ENCODE measurements around the gene IKBKG.

The IKBKG gene

DNA sequence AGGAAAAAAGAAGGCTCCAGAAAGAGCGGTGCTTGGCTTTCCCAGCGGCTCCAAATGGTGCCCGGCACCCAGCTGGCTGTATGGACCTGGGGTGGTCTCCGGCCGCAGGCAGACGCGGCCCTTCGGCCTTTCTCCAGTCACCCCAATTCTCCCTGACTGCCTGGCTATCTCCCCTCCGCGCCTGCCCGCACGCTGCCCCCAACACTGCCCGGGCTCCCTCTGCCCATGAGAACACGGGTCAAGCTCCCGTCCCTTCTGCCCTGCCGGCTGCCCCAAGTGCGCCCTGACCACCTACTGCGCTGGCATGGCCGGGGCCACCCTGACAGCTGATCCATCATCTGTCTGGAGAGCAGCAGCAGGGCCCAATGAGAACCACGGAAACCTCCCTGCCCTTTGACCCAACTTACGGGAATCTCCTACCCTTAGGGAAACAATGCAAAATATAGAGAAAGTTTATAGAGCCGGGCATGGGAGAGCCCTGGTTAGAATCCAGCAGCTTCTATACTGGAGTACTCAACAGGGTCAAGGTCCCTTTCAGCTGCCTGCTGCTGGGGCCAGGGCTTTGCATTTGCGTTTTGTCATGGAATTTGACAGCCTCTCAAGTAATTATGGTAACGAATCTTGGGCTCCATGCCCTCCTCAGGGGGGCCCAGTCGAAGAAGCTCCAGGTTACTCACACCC, 30.2 kb upstream of the IKBKG start:
- TF ChIP-seq, protein P1, sequence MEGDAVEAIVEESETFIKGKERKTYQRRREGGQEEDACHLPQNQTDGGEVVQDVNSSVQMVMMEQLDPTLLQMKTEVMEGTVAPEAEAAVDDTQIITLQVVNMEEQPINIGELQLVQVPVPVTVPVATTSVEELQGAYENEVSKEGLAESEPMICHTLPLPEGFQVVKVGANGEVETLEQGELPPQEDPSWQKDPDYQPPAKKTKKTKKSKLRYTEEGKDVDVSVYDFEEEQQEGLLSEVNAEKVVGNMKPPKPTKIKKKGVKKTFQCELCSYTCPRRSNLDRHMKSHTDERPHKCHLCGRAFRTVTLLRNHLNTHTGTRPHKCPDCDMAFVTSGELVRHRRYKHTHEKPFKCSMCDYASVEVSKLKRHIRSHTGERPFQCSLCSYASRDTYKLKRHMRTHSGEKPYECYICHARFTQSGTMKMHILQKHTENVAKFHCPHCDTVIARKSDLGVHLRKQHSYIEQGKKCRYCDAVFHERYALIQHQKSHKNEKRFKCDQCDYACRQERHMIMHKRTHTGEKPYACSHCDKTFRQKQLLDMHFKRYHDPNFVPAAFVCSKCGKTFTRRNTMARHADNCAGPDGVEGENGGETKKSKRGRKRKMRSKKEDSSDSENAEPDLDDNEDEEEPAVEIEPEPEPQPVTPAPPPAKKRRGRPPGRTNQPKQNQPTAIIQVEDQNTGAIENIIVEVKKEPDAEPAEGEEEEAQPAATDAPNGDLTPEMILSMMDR (IDR thresholded peaks at IDR 0.05) = no peak

DNA sequence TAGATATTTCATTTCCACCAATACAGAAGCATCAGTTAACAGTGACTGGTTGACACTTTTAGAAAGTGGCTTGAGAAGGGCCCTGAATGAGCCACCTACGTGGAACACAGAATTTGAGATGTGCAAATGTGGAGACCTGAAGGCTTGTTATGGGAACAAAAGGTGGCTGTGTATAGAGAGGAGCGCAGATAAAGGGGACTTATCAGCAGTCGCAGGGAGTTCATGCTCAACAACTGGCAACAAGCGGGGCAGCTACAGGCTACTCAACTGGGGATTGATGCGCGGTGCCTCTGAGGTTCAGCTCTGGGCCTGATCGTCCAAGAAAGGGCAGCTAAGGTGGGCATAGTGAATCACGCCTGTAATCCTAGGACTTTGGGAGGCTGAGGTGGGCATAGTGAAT, 28.0 kb upstream of the IKBKG start:
- TF ChIP-seq, protein P1 (IDR thresholded peaks at IDR 0.05) = no peak

DNA sequence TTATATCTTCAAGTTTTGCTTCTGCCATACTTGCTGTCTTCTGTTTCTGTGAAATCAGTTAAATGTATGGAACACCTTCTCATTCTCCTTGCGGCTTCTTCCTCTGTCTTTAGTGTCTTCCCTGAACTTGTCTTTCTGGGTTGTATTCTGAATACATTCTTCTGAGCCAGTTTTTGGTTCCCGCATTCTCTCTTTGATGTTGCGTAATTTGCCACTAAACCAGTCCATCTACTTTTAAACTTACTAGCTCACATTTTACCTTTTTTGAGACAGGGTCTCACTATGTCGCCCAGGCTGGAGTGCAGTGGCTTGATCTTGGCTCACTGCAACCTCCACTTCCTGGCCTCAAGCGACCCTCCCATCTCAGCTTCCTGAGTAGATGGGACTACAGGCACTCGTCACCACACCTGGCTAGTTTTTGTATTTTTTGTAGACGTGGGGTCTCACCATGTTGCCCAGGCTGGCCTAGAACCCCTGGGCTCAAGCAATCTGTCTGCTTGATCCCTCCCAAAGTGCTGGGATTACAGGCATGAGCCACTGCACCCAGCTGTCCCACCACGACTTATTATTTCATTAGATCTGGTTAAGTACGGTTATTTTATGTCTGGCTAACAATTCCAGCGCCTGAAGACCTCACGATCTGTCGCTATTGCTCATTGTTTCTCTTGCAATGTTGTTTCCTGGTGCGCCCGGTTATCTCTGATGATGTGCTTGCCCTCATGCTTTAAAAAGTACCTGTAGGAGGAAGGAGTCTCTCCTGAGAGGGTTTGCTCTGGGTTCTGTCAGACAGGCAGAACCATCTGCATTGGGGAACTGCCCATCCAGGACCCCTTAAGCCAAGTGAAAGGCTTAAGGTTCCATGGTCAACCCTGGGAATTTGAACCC, 21.6 kb upstream of the IKBKG start:
- TF ChIP-seq, protein P1 (IDR thresholded peaks at IDR 0.05) = no peak

DNA sequence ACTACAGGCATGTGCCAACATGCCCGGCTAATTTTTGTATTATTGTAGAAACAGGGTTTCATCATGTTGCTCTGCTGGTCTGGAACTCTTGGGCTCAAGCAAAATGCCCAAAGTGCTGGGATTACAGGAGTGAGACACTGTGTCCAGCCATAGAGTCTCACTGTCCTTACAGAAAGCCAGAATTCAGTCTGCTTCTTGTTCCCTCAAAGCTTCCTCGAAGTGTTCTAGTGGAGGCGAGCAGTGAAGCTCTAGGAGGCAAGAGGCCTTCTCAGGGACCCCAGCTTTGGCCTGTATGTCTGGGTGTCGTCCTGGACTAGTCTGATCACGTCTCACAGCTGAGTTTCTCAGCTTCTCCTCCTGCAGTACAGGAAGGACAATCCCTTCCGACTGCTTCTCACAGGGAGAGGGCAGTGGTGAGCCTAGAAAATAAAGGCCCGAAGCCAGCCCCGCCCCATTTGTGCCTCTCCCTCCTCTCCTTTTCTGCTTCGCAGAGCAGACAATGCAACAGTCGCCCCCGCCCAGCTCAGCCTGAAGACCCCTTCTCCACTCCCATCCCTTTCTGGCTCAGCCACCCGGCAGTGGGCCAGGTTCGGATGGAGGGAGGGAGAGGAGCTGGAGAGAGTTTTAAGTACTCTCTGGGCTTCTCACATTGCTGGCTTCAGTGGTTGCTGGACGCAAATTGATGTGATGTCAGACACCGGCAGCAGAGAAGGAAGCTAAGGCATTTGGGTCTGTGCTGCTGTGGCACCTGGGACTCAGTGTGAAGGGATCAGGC, 20.3 kb upstream of the IKBKG start:
- TF ChIP-seq, protein P1 (IDR thresholded peaks at IDR 0.05) = peak; percentile 44; the same call in 1 of the 2 replicates

DNA sequence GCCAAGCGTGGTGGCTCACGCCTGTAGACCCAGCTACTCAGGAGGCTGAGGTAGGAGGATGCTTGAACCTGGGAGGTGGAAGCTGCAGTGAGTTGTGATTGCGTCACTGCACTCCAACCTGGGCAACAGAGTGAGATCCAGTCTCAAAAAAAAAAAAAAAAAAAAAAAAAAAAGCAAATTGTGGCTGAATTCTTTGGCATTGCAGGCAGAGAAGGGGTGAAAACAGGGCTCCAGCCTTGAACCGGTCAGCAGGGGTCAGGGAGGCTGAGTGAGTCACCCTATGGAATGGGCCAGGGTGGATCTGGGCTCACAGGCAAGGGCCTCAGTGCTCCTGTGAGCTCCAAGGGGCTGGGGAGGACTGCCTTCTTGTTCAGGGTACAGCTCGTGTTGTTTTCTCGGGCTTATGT, 18.2 kb upstream of the IKBKG start:
- TF ChIP-seq, protein P1 (IDR thresholded peaks at IDR 0.05) = no peak

GRCh38 chrX:154530286-154530685, 17.1 kb upstream of the IKBKG start:
- TF ChIP-seq, protein P1 (IDR thresholded peaks at IDR 0.05) = no peak

GRCh38 chrX:154531626-154532025, 15.8 kb upstream of the IKBKG start:
- TF ChIP-seq, protein P1 (IDR thresholded peaks at IDR 0.05) = no peak
